Muscle of leg (tissue), 11 donors: ENCODE results near the gene GALNTL6. TPM values are rescaled to one million over a fixed set of nuclear protein-coding genes. Genes with fewer than 3 reads are reported as not detected.

Experiments used
- DNase-seq: peaks from one replicate; pipeline ENCODE4 v3.0.0; 2013
- H3K27ac ChIP-seq: one replicate; pipeline ENCODE4 v1.5.1; 2013; ENCODE audit warnings: mild to moderate bottlenecking, low read length, control low read depth
- H3K27me3 ChIP-seq: one replicate; pipeline ENCODE4 v1.6.1; 2013; ENCODE audit warnings: low read length; ENCODE audit not compliant: control insufficient read depth, insufficient read depth
- H3K36me3 ChIP-seq: one replicate; pipeline ENCODE4 v1.6.1; 2013; ENCODE audit warnings: low read length; ENCODE audit not compliant: control insufficient read depth, insufficient read depth
- H3K4me1 ChIP-seq: one replicate; pipeline ENCODE4 v1.6.1; 2013; ENCODE audit warnings: low read length; ENCODE audit not compliant: control insufficient read depth, insufficient read depth
- H3K4me3 ChIP-seq: one replicate; pipeline ENCODE4 v1.5.1; 2013; ENCODE audit warnings: low read length, control low read depth
- H3K9me3 ChIP-seq: replicated peaks from 2 replicates; pipeline ENCODE4 v1.6.1; 2013; ENCODE audit warnings: low read depth, low read length; ENCODE audit not compliant: control insufficient read depth
- WGBS: methylation state at CpG from one replicate; pipeline ENCODE4 v1.1.5; 2013; ENCODE audit warnings: missing lambda C conversion rate; ENCODE audit not compliant: insufficient coverage; 5-methylcytosine and 5-hydroxymethylcytosine counted together
- polyA plus RNA-seq, 8 donors: library from polyadenylated mRNA; unstranded; fragments of 120-200 nt; gene quantifications; one replicate each; pipeline versions ENCODE4 v1.2.1 to v1.2.3, GENCODE V29; 2013; ENCODE audit warnings: inconsistent platforms in 1 of 8, low replicate concordance in 1 of 8; ENCODE audit not compliant: insufficient read length in 8 of 8, insufficient read depth in 1 of 8
- total RNA-seq: library from RNA; stranded (reverse); fragments of 120-200 nt; gene quantifications from one replicate; pipeline ENCODE4 v1.2.4, GENCODE V29; 2013

Gene GALNTL6
- total and polyA plus RNA-seq, 9 donors, result 0.26 to 0.95 (median 0.53) TPM

- Histone ChIP-seq H3K27me3 (no peaks in the 10 kb centered on the region), H3K4me3 (no peak overlapping the region), H3K4me1 (no peaks in the 10 kb centered on the region), H3K9me3 (no peaks in the 10 kb centered on the region), H3K36me3 (no peaks in the 10 kb centered on the region), H3K27ac (no peak overlapping the region)
- WGBS, result no CpG with 5 or more reads among the region's 4 CpGs
- no peak for DNase-seq
Observed at GRCh38 chr4:171876636-171877035, 63.4 kb downstream of the GALNTL6 start.

GRCh38 chr4:171880136-171880535, 66.9 kb downstream of the GALNTL6 start:
- Histone ChIP-seq H3K4me1 (no peaks in the 10 kb centered on the region), H3K36me3 (no peaks in the 10 kb centered on the region), H3K27me3 (no peaks in the 10 kb centered on the region), H3K9me3 (no peaks in the 10 kb centered on the region), H3K4me3 (no peak overlapping the region), H3K27ac (no peak overlapping the region)
- WGBS, result no CpG with 5 or more reads among the region's 3 CpGs
- DNase-seq, result peak; percentile 23

- H3K27ac ChIP-seq, result no peak overlapping the region
- no CpG with 5 or more reads among the region's 3 CpGs for WGBS
Observed at GRCh38 chr4:171889681-171890080, 76.5 kb downstream of the GALNTL6 start.

GRCh38 chr4:171891038-171891437, 77.8 kb downstream of the GALNTL6 start:
- no peak overlapping the region for H3K4me3 ChIP-seq
- WGBS, result no CpG with 5 or more reads among the region's 2 CpGs
- H3K36me3 ChIP-seq, result no peaks in the 10 kb centered on the region
- H3K27me3 ChIP-seq, result no peaks in the 10 kb centered on the region
- no peak for DNase-seq
- no peaks in the 10 kb centered on the region for H3K9me3 ChIP-seq
- H3K27ac ChIP-seq, result no peak overlapping the region
- no peaks in the 10 kb centered on the region for H3K4me1 ChIP-seq

More at GRCh38 chr4:171889681-171890080, 76.5 kb downstream of the GALNTL6 start:
- Histone ChIP-seq H3K4me1 (no peaks in the 10 kb centered on the region), H3K4me3 (no peak overlapping the region), H3K9me3 (no peaks in the 10 kb centered on the region), H3K36me3 (no peaks in the 10 kb centered on the region), H3K27me3 (no peaks in the 10 kb centered on the region)
- DNase-seq, result no peak

- no peaks in the 10 kb centered on the region for H3K9me3 ChIP-seq
- H3K4me3 ChIP-seq, result no peak overlapping the region
- no peak overlapping the region for H3K27ac ChIP-seq
- H3K27me3 ChIP-seq, result no peaks in the 10 kb centered on the region
- no peaks in the 10 kb centered on the region for H3K36me3 ChIP-seq
- no peak for DNase-seq
- no CpG with 5 or more reads among the region's 3 CpGs for WGBS
- no peaks in the 10 kb centered on the region for H3K4me1 ChIP-seq
Observed at GRCh38 chr4:171896426-171896825, 83.2 kb downstream of the GALNTL6 start.

- Histone ChIP-seq H3K27me3 (no peaks in the 10 kb centered on the region), H3K9me3 (no peaks in the 10 kb centered on the region), H3K4me3 (no peak overlapping the region), H3K4me1 (no peaks in the 10 kb centered on the region), H3K36me3 (no peaks in the 10 kb centered on the region), H3K27ac (no peak overlapping the region)
- DNase-seq, result no peak
- WGBS, result no CpG with 5 or more reads among the region's 2 CpGs
Observed at GRCh38 chr4:171919314-171919713, 106.1 kb downstream of the GALNTL6 start.

GRCh38 chr4:171920901-171921300, 107.7 kb downstream of the GALNTL6 start:
- Histone ChIP-seq H3K9me3 (no peaks in the 10 kb centered on the region), H3K36me3 (no peaks in the 10 kb centered on the region), H3K27ac (no peak overlapping the region), H3K27me3 (no peaks in the 10 kb centered on the region), H3K4me3 (no peak overlapping the region), H3K4me1 (no peaks in the 10 kb centered on the region)
- DNase-seq, result no peak
- no CpG with 5 or more reads among the region's 3 CpGs for WGBS

GRCh38 chr4:171924746-171925376, 111.7 kb downstream of the GALNTL6 start:
- H3K27ac ChIP-seq, result no peak overlapping the region
- no peaks in the 10 kb centered on the region for H3K4me1 ChIP-seq
- H3K9me3 ChIP-seq, result no peaks in the 10 kb centered on the region
- no peaks in the 10 kb centered on the region for H3K36me3 ChIP-seq
- no peak overlapping the region for H3K4me3 ChIP-seq
- 62% methylated on average over 3 of the region's 5 CpGs for WGBS
- no peaks in the 10 kb centered on the region for H3K27me3 ChIP-seq
- peak; percentile 0 for DNase-seq

GRCh38 chr4:171928336-171928735, 115.1 kb downstream of the GALNTL6 start:
- H3K27me3 ChIP-seq, result no peaks in the 10 kb centered on the region
- H3K4me3 ChIP-seq, result no peak overlapping the region
- H3K9me3 ChIP-seq, result no peaks in the 10 kb centered on the region
- no peak overlapping the region for H3K27ac ChIP-seq
- no CpG with 5 or more reads among the region's 4 CpGs for WGBS
- no peak for DNase-seq
- H3K4me1 ChIP-seq, result no peaks in the 10 kb centered on the region
- no peaks in the 10 kb centered on the region for H3K36me3 ChIP-seq

GRCh38 chr4:171929477-171929876, 116.3 kb downstream of the GALNTL6 start:
- H3K36me3 ChIP-seq, result no peaks in the 10 kb centered on the region

GRCh38 chr4:171929907-171930306, 116.7 kb downstream of the GALNTL6 start:
- Histone ChIP-seq H3K9me3 (no peaks in the 10 kb centered on the region), H3K36me3 (no peaks in the 10 kb centered on the region), H3K4me3 (no peak overlapping the region), H3K27ac (no peak overlapping the region), H3K4me1 (no peaks in the 10 kb centered on the region), H3K27me3 (no peaks in the 10 kb centered on the region)
- DNase-seq, result no peak
- 92% methylated on average over 7 of the region's 8 CpGs for WGBS

More at GRCh38 chr4:171929477-171929876, 116.3 kb downstream of the GALNTL6 start:
- no peaks in the 10 kb centered on the region for H3K27me3 ChIP-seq
- DNase-seq, result no peak
- H3K9me3 ChIP-seq, result no peaks in the 10 kb centered on the region
- no peaks in the 10 kb centered on the region for H3K4me1 ChIP-seq
- H3K4me3 ChIP-seq, result no peak overlapping the region
- 92% methylated on average over 11 of the region's 11 CpGs for WGBS
- no peak overlapping the region for H3K27ac ChIP-seq
